Jurkat, Clone E6-1 (cell line): ENCODE data around the gene SPATS2L.

Experiments
- DNase-seq: peaks from one replicate; pipeline ENCODE4 v3.0.0-alpha.2; 2011; ENCODE audit warnings: low read depth, low spot score
- H3K4me3 ChIP-seq: 2 replicates; pipeline ENCODE4 v1.5.1; 2011; ENCODE audit warnings: mild to moderate bottlenecking, low read length, control low read depth, moderate library complexity

The SPATS2L gene

GRCh38 chr2:200362202-200362917 is 55.9 kb downstream of the SPATS2L start:
- H3K4me3 ChIP-seq, result no peak overlapping the region
- no peak for DNase-seq

DNA sequence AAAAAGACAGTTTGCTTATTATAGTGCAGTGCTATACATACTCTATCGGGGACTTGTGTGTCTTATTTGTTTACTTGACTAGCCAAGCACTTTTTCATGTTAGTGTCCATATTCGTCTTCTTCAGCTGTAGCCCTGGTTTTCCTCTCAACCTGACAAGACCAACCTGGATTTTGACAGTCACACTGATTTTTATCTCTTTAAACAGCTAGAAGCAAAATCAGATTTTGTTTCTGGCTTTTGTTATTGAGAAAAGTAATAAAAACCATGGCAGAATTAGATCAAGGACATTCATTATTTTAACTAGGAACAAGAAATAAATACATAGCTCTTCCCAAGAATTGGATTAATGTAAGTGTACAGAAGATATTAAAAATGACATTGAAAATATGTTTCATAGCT is 56.8 kb downstream of the SPATS2L start:
- DNase-seq, result no peak
- H3K4me3 ChIP-seq, result no peak overlapping the region

DNA sequence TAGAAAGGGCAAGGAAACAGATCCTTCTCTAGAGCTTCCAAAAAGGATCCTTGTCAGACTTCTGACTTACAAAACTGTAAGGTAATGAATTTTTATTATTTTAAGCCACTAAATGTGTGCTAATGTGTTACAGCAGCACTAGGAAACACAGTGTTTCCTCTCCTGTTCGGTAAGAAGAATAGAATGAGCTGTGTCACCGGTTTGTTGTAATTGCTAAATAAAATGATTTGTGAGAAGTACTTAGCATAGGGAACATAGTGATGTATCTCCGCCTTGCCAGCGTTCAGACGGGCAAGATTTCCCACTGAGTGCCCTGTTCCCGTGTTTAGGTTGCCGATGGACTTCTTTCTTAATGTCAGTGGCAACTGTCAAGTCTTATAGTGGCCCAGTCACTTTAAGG is 57.6 kb downstream of the SPATS2L start:
- H3K4me3 ChIP-seq, result no peak overlapping the region
- DNase-seq, result no peak

DNA sequence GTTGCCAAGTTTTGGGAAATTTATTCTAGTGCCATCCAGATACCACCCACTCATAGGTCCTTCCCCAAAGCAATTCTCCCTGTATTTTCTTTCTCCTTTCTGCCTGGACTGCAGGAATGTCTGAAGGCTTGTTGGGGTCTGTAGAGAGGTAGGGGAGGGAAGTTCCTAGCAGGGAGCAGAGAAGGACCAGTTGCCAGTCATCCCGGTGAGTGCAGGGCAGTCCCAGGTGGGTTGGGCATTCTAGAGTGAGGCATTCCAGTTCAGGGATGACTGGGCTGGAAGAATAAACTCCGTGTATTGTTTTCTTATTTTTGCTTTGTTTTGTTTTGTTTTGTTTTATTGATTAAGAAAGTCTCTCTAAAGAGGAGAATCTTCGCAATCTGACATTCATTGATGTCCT is 58.1 kb downstream of the SPATS2L start:
- no peak overlapping the region for H3K4me3 ChIP-seq
- DNase-seq, result no peak

DNA sequence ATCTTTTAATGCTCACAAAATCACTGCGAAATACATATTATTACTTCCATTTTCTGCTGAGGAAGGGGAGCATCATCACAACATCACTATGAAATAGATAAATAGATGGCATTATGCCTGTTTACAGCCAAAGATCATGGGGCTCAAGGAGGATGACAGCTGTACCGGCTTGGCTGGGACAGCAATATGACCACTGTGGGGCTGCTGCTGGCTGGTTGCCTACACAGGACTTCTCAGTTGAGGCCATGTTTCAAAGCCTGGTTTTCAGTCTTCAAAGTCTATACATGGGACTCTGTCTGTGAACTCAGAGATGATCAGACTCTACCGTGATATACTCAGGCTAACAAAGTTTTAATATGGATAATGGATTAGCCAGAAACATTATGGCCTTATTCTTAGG is 58.7 kb downstream of the SPATS2L start:
- no peak overlapping the region for H3K4me3 ChIP-seq
- no peak for DNase-seq

DNA sequence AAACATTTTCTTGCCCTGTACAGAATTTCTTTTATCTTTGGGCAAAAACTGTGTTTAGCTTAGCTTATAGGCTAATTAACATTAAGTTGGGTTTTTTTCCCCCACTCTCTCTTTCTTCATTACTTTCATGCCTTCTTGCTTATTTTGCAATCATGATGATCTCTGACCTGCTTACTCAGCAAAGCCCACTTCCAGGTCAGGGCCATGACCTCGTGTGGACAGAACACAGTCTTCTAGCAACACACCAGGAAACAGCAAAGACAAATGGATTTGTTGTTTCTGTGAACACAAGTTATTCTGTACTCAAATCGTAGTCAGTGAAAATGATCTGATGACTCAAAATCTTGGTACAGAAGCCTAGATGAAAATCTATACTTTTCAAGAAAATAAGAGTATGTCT is 60.7 kb downstream of the SPATS2L start:
- H3K4me3 ChIP-seq, result no peak overlapping the region
- no peak for DNase-seq

DNA sequence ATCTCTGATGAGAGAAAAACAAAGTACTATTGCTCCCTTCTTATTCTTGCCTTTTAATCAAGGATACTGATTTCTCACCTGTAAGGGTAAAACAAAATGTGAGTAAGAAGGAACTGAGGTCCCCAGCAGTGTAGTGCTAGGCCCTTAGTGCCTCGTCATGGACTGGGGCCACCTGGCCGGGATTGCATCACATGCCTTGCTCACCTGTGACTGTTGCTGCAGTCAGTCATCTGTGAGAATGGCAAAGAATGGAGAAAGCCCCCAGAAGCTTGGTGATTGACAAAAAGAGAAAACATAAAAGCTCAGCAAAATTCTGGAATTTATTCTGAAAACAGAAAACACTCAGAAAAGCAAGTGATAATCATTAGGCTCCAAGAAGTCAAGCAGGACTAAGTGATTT is 63.4 kb downstream of the SPATS2L start:
- no peak overlapping the region for H3K4me3 ChIP-seq
- DNase-seq, result no peak

GRCh38 chr2:200373231-200373630 is 66.7 kb downstream of the SPATS2L start:
- no peak for DNase-seq
- no peak overlapping the region for H3K4me3 ChIP-seq

GRCh38 chr2:200373973-200374416 is 67.5 kb downstream of the SPATS2L start:
- DNase-seq, result no peak
- H3K4me3 ChIP-seq, result no peak overlapping the region

DNA sequence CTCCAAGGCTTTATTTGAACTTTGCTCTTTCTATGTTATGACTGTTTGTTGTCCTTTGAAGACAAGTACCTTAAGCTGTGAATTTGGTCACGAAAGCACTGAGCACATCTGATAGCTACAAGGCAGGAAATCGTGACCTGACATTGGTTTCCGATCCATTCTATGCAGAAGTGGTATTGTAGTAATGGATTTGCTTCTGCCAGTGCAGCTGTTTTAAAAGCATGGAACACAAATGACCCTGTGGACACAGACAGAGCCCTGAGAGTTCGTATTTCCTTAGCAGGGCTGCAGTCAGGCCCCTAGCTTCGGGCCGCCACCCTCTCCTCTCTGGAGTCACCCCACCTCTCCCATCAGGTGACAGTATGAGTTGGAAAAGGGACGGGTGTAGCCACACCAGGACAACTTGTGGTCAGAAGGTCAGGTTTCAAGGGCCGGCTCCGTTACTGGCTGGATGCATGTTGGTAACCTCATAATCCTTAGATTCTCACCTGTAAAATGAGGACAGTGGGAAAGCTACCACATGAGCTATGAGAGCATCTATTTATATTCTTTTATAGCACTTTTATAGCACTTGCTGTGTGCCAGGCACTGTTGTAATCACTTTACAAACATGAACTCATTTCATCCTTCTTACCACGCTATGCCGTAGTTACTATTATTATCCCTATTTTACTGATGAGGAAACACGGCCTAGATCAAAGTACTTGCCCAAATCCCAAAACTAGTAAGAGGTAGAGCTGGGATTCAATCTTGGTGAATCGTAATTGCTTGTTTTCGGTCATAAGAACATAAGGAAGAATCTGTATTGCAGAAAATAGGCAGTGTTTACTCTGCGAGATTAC is 70.2 kb downstream of the SPATS2L start:
- no peak for DNase-seq
- no peak overlapping the region for H3K4me3 ChIP-seq

DNA sequence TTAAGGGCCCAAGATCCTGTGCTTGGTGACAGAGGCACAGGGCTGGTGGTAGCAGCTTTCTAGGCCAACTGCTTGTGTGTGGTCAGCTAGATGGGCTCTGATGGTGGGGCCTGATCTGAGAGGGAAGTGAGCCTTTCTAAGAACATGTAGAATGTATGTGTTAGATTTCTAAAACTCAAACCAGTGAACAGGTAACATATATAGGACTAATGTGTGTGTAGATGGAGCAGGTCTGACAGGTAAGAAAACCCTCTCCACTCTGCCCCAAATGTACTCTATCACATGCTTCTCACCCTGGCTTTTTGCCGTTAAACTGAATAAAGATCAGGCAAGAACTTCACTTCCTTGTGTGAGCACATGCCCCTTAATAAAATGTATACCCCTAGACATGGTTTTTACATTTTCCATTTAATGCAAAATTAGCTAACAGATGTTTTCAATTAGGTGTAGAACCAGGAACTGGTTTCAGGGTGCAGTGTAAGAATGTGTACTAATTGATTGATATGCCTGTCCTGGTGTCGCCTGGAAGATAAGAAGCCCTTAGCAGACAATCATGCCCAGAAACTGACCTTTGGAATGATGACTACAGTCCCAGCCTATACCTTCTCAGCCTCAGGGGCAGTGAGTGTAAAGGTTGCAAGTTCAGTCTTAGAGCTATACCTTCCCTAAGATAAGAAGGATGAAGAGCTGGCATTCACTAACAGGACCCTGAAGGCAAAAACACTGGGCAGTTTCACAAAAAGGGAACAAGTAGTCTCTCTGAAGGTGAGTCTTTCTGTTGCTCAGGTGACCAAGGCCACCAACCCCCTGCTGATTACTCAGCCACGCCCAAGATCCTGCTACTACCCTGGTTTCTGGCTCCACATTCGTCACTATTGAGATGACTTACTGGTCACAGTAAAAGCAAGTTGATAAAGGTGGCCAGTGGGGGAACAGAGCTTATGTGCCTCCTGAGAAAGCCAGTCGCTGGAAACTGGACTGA is 71.2 kb downstream of the SPATS2L start:
- H3K4me3 ChIP-seq, result no peak overlapping the region
- no peak for DNase-seq

DNA sequence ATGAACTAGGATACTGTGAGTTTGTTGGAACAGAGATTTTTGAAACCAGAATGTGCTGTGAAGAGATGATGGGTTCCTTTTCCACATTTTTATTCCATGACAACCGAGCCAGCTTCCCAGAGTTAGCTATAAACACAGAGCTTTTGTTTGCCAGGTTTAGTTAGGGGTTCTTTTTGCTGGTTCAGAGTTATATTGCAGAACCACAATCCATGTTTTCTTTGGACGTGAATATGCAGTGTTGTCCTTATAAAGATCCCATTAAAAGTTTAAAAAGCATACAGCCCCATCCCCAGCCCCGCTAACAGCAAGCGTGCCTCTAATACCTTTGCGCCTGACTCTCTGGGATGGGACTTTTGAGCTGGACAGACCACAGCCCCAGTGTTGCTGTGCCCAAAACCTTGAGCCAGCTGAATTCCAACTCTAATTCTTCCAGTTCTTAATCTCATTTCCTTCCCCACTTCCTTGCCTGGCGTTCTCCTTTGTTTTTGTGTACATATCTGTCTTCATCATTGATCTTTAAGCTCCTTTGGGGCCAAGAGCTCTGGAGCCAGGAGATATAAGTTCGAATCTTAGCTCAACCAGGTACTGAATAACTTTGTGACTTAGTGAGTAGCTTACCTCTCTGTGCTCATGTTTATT is 72.3 kb downstream of the SPATS2L start:
- no peak for DNase-seq
- no peak overlapping the region for H3K4me3 ChIP-seq

- H3K4me3 ChIP-seq, result no peak overlapping the region
- DNase-seq, result no peak
These were observed 73.1 kb downstream of the SPATS2L start for GRCh38 chr2:200379481-200380090.

DNA sequence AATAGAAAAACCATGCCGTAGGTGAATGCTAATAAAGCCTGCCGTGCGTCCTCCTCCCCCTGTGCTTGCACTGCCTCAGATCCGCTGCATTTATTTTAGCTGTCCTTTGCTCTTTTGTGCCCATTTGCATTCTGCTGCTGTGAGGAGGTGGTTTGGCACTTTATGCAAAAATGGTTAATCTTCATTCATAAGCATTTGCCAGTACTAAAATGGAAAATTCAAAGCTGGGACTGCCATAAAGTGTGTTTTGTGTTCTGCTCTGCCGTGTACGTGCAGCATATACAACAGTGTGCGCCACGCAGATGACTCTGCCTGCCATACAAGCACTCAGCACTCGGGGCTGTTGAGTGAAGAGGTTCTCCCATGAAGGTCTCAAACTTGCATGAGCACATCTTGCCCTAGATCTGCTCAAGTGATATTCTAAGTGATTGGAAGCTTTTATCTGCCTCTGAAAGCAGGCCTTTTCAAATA is 73.6 kb downstream of the SPATS2L start:
- H3K4me3 ChIP-seq, result no peak overlapping the region
- DNase-seq, result no peak

GRCh38 chr2:200380833-200381542 is 74.5 kb downstream of the SPATS2L start:
- H3K4me3 ChIP-seq, result no peak overlapping the region
- no peak for DNase-seq

DNA sequence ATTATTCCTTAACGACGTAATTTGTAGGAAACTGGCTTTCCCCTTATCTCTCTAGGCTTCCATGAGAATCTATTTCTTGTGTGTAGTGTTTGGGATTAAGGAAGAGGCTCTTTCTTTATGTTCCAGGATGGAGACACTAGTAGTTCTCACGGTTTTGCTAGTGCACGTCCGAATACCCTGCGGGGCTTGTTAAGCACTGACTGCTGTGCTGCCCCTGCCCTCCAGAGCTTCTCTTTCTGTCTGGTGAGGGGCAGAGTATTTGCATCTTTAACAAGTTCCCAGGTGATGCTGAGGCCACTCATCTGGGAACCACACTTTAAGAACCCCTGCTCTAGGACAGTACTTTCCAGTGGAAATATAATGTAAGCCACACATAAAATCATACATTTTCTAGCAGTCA is 76.4 kb downstream of the SPATS2L start:
- no peak for DNase-seq
- H3K4me3 ChIP-seq, result no peak overlapping the region

DNA sequence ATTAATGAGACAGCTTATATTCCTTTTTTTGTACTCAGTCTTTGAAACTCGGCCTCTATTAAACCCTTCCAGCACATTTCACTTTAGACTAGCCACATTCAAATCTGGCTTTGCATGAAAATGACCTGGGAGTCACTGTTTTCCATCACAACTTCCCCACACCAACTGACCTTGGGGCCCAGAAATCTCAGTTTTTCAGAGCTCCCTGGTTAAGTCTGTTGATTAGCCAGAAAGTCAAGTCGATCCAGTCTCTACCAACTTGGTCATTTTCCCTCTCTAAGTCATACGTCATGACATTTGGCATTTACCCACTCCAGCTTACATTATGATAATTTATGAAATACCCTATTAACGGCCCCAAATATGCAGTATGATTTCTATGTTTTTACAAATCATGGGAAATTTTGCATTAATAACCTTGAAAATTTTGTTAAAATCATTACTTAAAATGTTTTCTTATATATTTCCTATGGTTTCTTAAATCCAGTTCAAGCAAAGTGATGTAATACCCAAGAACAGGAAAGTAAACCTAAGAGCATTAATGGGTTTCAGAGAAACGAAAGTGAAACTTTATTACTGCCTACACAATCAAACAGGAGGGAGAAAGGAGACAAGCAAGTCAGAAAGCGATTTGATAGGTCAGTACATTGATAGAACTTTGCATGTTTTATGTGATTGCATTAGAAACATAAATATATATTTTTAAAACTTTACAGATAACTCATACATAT is 77.1 kb downstream of the SPATS2L start:
- DNase-seq, result peak; percentile 55
- H3K4me3 ChIP-seq, result no peak overlapping the region
